OCI-LY7 (cell line): Measurements from ENCODE around the gene ADCY1.

ENCODE experiments used
- EZH2phosphoT487 ChIP-seq: fragments of 200-600 bp; sonication (generic); IDR thresholded peaks from 2 replicates; pipeline ENCODE4 v1.6.1; 2018; ENCODE audit warnings: low read depth, borderline replicate concordance, mild to moderate bottlenecking, mixed run types, antibody characterized with exemption, low read length, moderate library complexity, mixed read lengths
- TF ChIP-seq, protein P1 (sequence below): fragments of 200-600 bp; sonication (generic); conservative IDR thresholded peaks from 2 replicates; pipeline ENCODE4 v1.5.1; 2014; ENCODE audit warnings: mild to moderate bottlenecking, antibody characterized with exemption, low read length, moderate library complexity, mixed read lengths

DNA sequence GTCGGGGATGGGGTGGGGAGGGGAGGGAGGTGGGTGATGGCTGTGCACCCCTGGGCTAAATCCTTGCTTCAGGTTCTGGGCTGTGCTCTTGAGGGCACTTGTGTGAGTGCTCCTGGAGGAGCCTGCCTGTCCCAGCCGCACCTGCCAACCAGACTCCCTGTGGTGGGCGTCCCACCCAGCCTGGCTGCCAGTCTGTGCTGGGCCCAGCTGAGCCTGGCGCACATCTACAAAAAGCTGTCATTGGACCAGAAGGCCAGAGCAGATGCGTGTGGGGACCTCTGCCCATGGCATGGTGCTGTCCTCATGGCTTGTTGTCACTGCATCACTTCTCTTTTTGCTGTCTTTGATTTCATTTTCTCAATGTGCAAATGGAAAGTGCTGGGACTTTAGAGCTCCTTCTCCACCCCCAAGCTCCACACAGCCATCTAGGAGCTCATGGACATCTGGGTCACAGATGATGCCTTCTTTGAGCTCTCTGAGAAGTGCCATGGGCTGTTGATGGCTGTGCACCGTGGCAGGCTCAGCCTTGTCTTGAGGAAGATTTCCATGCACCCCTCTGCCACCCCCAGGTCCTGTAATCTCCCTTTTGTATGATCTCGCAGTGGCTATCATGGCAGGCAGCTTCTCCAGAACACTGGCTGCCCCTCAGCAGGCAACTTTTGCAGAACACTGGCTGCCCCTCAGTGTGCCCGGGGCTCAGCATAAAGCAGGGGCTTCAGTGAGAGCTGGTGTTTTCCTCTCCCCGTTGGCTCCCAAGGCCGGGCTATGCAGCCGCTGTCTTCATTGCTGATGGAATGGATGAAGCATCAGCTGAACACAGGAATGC is 83.9 kb downstream of the ADCY1 start:
- TF ChIP-seq, protein P1, sequence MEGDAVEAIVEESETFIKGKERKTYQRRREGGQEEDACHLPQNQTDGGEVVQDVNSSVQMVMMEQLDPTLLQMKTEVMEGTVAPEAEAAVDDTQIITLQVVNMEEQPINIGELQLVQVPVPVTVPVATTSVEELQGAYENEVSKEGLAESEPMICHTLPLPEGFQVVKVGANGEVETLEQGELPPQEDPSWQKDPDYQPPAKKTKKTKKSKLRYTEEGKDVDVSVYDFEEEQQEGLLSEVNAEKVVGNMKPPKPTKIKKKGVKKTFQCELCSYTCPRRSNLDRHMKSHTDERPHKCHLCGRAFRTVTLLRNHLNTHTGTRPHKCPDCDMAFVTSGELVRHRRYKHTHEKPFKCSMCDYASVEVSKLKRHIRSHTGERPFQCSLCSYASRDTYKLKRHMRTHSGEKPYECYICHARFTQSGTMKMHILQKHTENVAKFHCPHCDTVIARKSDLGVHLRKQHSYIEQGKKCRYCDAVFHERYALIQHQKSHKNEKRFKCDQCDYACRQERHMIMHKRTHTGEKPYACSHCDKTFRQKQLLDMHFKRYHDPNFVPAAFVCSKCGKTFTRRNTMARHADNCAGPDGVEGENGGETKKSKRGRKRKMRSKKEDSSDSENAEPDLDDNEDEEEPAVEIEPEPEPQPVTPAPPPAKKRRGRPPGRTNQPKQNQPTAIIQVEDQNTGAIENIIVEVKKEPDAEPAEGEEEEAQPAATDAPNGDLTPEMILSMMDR, result no peak
- TF ChIP-seq EZH2phosphoT487, result no peak
